ENCODE data around the gene CARMIL1.
A peak's percentile ranks its signal among the peaks of the same experiment; 100 is the strongest.

Gene CARMIL1

DNA sequence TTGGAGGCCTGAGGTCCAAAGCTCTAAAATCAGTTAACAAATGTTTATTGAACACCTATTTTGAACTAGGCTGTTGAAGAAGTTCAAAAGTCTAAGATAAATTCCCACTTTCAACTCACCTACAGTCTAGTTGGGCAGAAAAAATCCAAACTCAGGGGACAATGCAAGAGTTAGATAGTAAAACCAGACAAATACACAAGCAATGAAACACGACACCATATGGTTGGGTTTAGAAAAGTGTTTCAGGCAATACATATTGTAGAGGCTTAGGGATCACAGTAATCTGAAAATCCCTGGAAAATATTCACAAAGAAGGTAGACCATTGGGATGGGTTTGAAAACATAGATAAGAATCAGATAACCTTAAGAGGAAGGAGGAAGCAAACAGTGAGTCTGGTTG, 1.3 kb upstream of the CARMIL1 start:
- H3K9me3 ChIP-seq (ENCODE audit: control insufficient read depth in 1 of 2, low read length in 2 of 2), result no peaks in the 10 kb centered on the region
- H3K27ac ChIP-seq (ENCODE audit: low read length), result peak overlapping the region; percentile 37
- no peaks in the 10 kb centered on the region for H3K36me3 ChIP-seq (ENCODE audit: control insufficient read depth in 1 of 2, insufficient read depth in 2 of 2, low read length in 2 of 2)
- H3K4me1 ChIP-seq (ENCODE audit: control insufficient read depth in 1 of 2, insufficient read depth in 2 of 2, low read length in 2 of 2), result peaks cover 0 to 18% of the 10 kb centered on the region in 2 donors
- no peaks in the 10 kb centered on the region for H3K27me3 ChIP-seq (ENCODE audit: low read depth, low read length)
- H3K4me3 ChIP-seq (ENCODE audit: low read depth in 1 of 2, low read length in 2 of 2), result peak overlapping the region in 1 of 2 donors; percentile 86

DNA sequence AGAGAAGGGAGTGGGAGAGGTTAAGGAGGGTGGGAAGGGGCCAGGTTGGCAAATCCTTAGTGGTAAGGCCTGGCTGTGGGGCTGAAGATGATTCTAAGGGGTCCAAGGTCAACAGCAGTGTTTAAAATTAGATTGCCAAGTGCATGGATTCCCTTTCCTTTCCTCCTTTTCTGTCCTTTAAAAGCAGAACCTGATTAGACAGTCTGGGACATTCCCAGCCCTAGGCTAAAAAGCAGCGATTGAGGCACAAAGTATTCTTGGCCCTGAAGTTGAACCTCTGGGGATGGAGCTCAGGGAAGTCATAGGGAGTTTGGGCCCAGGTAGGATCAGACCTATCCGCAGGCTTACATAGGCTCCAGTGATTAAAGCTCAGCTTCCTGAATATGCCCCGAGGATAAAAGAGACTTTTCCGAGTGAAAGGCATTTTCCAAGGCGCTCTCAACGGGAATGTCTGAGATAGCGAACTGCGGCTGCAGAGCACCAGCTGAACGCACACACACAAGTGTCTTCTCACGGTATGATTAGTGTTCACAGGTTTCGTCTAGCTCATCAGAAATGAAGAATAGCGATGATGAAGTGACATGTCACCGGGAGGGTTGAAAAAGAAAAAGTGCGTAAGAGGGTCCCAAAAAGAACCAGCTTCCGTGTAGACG, 787 bp upstream of the CARMIL1 start:
- Histone ChIP-seq H3K36me3 (ENCODE audit: control insufficient read depth in 1 of 2, insufficient read depth in 2 of 2, low read length in 2 of 2) (no peaks in the 10 kb centered on the region), H3K27ac (ENCODE audit: low read length) (peak overlapping the region; percentile 37), H3K27me3 (ENCODE audit: low read depth, low read length) (no peaks in the 10 kb centered on the region), H3K9me3 (ENCODE audit: control insufficient read depth in 1 of 2, low read length in 2 of 2) (no peaks in the 10 kb centered on the region), H3K4me3 (ENCODE audit: low read depth in 1 of 2, low read length in 2 of 2) (peak overlapping the region; percentile 83 to 86), H3K4me1 (ENCODE audit: control insufficient read depth in 1 of 2, insufficient read depth in 2 of 2, low read length in 2 of 2) (peaks cover 0 to 18% of the 10 kb centered on the region in 2 donors)

DNA sequence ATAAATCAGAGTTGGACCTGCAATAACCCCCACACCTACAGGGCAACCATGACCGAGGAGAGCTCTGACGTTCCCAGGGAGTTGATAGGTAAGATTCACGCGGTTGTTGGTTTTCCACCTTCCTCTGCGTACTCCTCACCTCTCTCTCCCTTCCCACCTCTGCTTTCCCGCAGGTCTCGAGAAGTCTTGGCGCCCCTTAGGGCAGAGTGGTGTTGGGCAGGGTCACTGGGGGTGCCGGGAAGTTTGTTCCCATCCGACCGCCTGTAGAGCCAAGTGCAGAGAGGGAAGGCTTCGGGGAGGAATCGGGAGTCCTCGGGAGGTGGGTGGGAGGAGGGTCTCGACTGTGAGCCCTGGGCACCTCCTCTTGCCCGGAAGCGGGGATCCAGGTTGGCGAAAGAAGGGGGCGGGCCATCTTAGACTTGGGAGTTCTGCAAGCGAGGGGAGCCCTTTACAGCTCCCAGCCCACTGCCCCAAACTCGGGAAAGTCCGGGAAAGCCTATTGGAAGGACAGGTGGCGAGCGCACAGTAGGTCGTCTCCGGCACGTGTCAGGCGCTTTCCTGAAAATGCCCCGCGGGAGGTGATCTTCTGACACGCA, 672 bp downstream of the CARMIL1 start:
- no peaks in the 10 kb centered on the region for H3K27me3 ChIP-seq (ENCODE audit: low read depth, low read length)
- peak overlapping the region; percentile 59 for H3K27ac ChIP-seq (ENCODE audit: low read length)
- peaks cover 0 to 18% of the 10 kb centered on the region in 2 donors for H3K4me1 ChIP-seq (ENCODE audit: control insufficient read depth in 1 of 2, insufficient read depth in 2 of 2, low read length in 2 of 2)

DNA sequence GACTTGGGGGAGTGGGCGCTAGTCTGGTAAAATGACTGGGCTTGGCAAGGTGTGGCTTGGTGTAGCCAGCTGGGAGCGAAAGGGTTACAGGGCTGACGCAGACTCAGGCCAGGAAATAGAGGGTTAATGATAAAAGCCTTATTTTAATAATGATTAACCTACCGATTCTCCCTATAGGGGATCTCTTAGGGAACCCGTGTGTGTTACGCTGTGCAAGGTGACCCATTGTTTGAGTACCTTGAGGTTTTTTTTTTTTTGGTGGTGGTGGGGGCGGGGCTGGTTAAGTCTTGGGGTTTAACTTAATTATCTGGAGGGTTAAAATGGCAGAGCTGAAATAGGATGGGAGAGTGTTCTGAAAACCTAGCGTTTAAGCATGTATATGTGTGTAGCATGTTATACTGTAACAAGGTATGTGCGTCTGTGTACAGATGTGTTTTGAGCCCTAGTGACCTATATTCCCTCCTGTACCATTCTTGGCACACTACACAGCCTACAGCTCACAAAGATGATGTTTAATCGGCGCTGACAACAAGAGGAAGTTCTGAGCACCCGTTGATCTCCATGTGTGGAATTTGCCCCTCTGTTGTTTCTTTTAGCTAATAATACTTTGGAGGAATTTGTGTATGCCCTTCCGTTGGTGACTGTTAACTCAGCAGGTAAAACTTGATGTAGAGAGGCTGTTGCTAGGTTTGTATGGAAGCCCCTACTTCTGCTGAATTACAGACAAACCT, 1.3 kb downstream of the CARMIL1 start:
- peak overlapping the region; percentile 59 for H3K27ac ChIP-seq (ENCODE audit: low read length)
- no peaks in the 10 kb centered on the region for H3K36me3 ChIP-seq (ENCODE audit: control insufficient read depth in 1 of 2, insufficient read depth in 2 of 2, low read length in 2 of 2)
- peak overlapping the region; percentile 83 to 86 for H3K4me3 ChIP-seq (ENCODE audit: low read depth in 1 of 2, low read length in 2 of 2)
- H3K4me1 ChIP-seq (ENCODE audit: control insufficient read depth in 1 of 2, insufficient read depth in 2 of 2, low read length in 2 of 2), result peaks cover 0 to 18% of the 10 kb centered on the region in 2 donors
- no peaks in the 10 kb centered on the region for H3K9me3 ChIP-seq (ENCODE audit: control insufficient read depth in 1 of 2, low read length in 2 of 2)
- H3K27me3 ChIP-seq (ENCODE audit: low read depth, low read length), result no peaks in the 10 kb centered on the region

More for the DNA sequence above, 672 bp downstream of the CARMIL1 start:
- no peaks in the 10 kb centered on the region for H3K9me3 ChIP-seq (ENCODE audit: control insufficient read depth in 1 of 2, low read length in 2 of 2)
- peak overlapping the region; percentile 83 to 86 for H3K4me3 ChIP-seq (ENCODE audit: low read depth in 1 of 2, low read length in 2 of 2)
- no peaks in the 10 kb centered on the region for H3K36me3 ChIP-seq (ENCODE audit: control insufficient read depth in 1 of 2, insufficient read depth in 2 of 2, low read length in 2 of 2)

DNA sequence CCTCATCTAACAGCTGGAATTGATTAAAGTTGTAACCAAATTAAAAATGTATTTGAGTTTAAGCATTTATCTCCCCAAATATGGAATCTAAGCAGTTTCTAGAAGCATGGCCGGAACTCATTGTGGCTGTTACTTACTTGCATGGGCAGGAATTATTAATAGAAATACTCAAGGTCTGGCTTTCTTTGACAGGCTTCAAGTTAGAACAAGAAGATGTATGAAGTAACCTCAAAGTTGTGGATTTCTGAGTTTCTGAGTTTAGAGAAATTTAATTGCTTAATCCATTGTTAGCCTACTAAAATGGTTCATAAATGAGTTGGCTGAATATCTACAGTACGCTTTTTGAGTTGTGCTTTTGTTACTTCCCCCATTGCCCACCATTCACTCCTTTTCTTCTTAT, 7.7 kb downstream of the CARMIL1 start:
- H3K9me3 ChIP-seq (ENCODE audit: control insufficient read depth in 1 of 2, low read length in 2 of 2), result no peaks in the 10 kb centered on the region
- H3K4me1 ChIP-seq (ENCODE audit: control insufficient read depth in 1 of 2, insufficient read depth in 2 of 2, low read length in 2 of 2), result no peaks in the 10 kb centered on the region
- no peak overlapping the region for H3K4me3 ChIP-seq (ENCODE audit: low read depth in 1 of 2, low read length in 2 of 2)
- H3K27ac ChIP-seq (ENCODE audit: low read length), result no peak overlapping the region
- H3K36me3 ChIP-seq (ENCODE audit: control insufficient read depth in 1 of 2, insufficient read depth in 2 of 2, low read length in 2 of 2), result no peaks in the 10 kb centered on the region
- no peaks in the 10 kb centered on the region for H3K27me3 ChIP-seq (ENCODE audit: low read depth, low read length)

DNA sequence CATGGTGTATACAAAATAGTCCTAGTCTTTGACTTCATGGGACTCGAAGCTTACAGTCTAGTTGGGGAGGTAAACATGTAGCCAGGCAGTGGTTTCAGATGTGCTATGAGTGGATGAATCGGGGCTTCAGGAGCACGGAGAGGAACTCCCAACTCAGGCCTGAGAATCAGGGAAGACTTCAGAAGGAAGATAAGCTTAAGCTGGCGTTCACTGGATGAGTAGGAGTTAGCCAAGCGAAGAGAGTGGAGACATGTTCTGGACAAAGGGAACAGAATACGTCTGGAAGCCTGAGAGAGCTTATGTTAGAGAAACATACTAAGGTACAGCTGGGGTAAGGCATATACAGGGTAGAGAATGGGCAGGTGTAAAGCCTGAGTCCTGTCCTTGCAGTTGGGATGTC, 8.8 kb downstream of the CARMIL1 start:
- Histone ChIP-seq H3K4me3 (ENCODE audit: low read depth in 1 of 2, low read length in 2 of 2) (no peak overlapping the region), H3K4me1 (ENCODE audit: control insufficient read depth in 1 of 2, insufficient read depth in 2 of 2, low read length in 2 of 2) (no peaks in the 10 kb centered on the region), H3K9me3 (ENCODE audit: control insufficient read depth in 1 of 2, low read length in 2 of 2) (no peaks in the 10 kb centered on the region), H3K36me3 (ENCODE audit: control insufficient read depth in 1 of 2, insufficient read depth in 2 of 2, low read length in 2 of 2) (no peaks in the 10 kb centered on the region), H3K27ac (ENCODE audit: low read length) (no peak overlapping the region), H3K27me3 (ENCODE audit: low read depth, low read length) (no peaks in the 10 kb centered on the region)

DNA sequence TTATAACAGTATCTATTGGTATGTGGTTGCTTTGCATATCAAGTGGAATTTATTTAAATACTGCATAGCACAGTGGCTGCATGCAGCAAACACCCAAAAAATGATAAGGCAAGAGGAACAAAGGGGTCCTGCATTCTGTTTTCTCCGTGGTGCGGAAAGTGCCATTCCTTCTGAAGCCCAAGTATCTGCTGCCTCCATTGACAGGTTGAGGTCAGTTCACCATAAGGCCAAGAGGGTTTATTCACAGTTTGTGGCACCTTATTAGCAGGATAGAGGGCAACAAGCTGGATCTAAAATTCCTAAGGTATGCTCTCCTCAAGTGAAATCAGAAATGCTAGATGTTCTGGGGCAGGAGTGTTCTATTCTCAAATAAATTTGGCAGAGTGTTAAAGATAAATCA, 9.3 kb downstream of the CARMIL1 start:
- Histone ChIP-seq H3K27ac (ENCODE audit: low read length) (no peak overlapping the region), H3K36me3 (ENCODE audit: control insufficient read depth in 1 of 2, insufficient read depth in 2 of 2, low read length in 2 of 2) (no peaks in the 10 kb centered on the region), H3K4me1 (ENCODE audit: control insufficient read depth in 1 of 2, insufficient read depth in 2 of 2, low read length in 2 of 2) (no peaks in the 10 kb centered on the region), H3K9me3 (ENCODE audit: control insufficient read depth in 1 of 2, low read length in 2 of 2) (no peaks in the 10 kb centered on the region), H3K4me3 (ENCODE audit: low read depth in 1 of 2, low read length in 2 of 2) (no peak overlapping the region), H3K27me3 (ENCODE audit: low read depth, low read length) (no peaks in the 10 kb centered on the region)

DNA sequence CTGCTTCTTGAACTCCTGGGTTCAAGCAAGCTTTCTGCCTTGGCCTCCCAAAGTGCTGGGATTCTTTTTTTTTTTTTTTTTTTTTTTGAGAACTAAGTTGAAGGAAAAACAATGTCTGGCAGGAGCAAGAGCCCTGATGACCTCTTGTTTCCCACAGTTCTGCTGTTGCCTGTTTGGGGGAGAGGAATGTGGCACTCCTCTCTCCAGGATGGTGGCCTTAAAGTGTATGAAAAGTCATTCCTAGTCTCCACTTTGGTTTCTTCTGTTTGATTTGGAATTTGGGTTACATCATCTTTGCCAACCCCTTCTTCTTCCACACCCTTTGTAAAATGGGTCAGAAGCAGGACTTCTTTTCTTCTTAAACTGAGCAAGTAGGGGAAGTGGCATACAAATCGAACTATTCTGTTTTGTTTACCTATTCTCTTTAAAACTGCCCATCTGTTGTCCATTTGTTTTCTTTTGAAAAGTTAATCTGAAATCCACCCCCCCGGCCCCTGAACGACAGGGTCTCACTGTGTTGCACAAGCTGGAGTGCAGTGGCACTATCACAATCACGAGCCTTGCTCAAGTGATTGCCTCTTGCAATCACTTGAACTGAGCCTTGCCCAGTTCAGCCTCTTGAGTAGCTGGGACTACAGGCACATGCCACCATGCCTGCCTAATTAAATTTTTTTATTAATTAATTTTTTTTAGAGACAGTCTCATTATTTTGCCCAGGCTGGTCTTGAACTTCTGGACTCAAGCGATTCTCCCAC, 11.3 kb downstream of the CARMIL1 start:
- Histone ChIP-seq H3K27me3 (ENCODE audit: low read depth, low read length) (no peaks in the 10 kb centered on the region), H3K4me1 (ENCODE audit: control insufficient read depth in 1 of 2, insufficient read depth in 2 of 2, low read length in 2 of 2) (peaks cover 0 to 1% of the 10 kb centered on the region in 2 donors), H3K27ac (ENCODE audit: low read length) (no peak overlapping the region), H3K9me3 (ENCODE audit: control insufficient read depth in 1 of 2, low read length in 2 of 2) (no peaks in the 10 kb centered on the region), H3K4me3 (ENCODE audit: low read depth in 1 of 2, low read length in 2 of 2) (no peak overlapping the region), H3K36me3 (ENCODE audit: control insufficient read depth in 1 of 2, insufficient read depth in 2 of 2, low read length in 2 of 2) (no peaks in the 10 kb centered on the region)

DNA sequence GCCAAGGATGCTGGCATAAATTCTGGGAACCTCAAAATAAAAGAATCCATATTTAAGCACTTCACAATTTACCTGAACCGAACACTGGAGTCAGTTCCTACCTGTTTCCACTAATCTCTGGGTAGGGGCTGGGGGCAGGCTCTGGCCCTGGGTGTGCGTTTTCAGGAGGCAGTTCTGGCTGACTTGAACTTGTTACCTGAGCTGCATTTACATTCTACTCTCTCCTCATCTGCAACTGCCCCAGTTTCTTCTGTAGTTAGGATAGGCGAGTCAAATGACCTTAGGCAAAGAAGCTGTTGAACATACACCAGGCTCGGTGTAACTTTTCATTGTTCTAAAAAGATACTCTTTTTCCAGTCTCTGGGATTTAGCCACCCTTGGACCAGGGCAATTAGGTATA, 13.2 kb downstream of the CARMIL1 start:
- peaks cover 0 to 7% of the 10 kb centered on the region in 2 donors for H3K4me1 ChIP-seq (ENCODE audit: control insufficient read depth in 1 of 2, insufficient read depth in 2 of 2, low read length in 2 of 2)
- no peak overlapping the region for H3K27ac ChIP-seq (ENCODE audit: low read length)
- H3K9me3 ChIP-seq (ENCODE audit: control insufficient read depth in 1 of 2, low read length in 2 of 2), result no peaks in the 10 kb centered on the region
- H3K4me3 ChIP-seq (ENCODE audit: low read depth in 1 of 2, low read length in 2 of 2), result no peak overlapping the region
- no peaks in the 10 kb centered on the region for H3K27me3 ChIP-seq (ENCODE audit: low read depth, low read length)
- no peaks in the 10 kb centered on the region for H3K36me3 ChIP-seq (ENCODE audit: control insufficient read depth in 1 of 2, insufficient read depth in 2 of 2, low read length in 2 of 2)

DNA sequence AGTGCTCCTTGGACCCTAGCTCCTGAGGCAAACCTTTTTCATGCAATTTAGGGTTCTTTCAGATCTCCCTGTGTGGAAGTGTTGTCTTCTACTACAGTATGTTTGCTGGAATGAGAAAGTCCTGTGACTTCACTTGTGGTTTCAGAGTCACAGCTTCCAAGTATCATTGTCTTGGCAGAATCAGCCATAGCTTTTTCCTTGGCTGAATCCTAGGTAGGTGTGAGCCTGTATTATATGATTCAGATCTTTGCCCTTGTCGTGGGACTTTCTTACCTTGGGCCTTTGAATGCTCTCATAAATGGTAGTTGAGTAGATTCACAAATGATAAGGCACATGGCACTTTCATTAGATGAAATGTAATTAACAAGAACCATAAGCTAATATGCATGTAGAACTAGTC, 16.5 kb downstream of the CARMIL1 start:
- peak overlapping the region; percentile 12 for H3K27ac ChIP-seq (ENCODE audit: low read length)

More for the DNA sequence above, 16.5 kb downstream of the CARMIL1 start:
- Histone ChIP-seq H3K4me1 (ENCODE audit: control insufficient read depth in 1 of 2, insufficient read depth in 2 of 2, low read length in 2 of 2) (peaks cover 0 to 13% of the 10 kb centered on the region in 2 donors), H3K9me3 (ENCODE audit: control insufficient read depth in 1 of 2, low read length in 2 of 2) (no peaks in the 10 kb centered on the region), H3K4me3 (ENCODE audit: low read depth in 1 of 2, low read length in 2 of 2) (no peak overlapping the region), H3K27me3 (ENCODE audit: low read depth, low read length) (no peaks in the 10 kb centered on the region), H3K36me3 (ENCODE audit: control insufficient read depth in 1 of 2, insufficient read depth in 2 of 2, low read length in 2 of 2) (no peaks in the 10 kb centered on the region)
